Fibroblast of lung (primary cell): ENCODE results near the gene DOCK8. TPM values are rescaled to one million over a fixed set of nuclear protein-coding genes. Genes with fewer than 3 reads are reported as not detected.

Experiments used
- DNase-seq, 2 donors: peaks; one replicate each; pipeline versions ENCODE4 v3.0.0 to v3.0.0-alpha.2; 2010; ENCODE audit warnings: low read depth in 2 of 2
- H2AFZ ChIP-seq: 2 replicates; pipeline ENCODE4 v1.5.1; 2012; ENCODE audit warnings: low read length, control low read depth, inconsistent platforms
- H3K27ac ChIP-seq: 2 replicates; pipeline ENCODE4 v1.5.1; 2011; ENCODE audit warnings: low read length, control low read depth; ENCODE audit not compliant: insufficient read depth
- H3K27me3 ChIP-seq: 2 replicates; pipeline ENCODE4 v1.5.1; 2011; ENCODE audit warnings: mild to moderate bottlenecking, low read length; ENCODE audit not compliant: control insufficient read depth, insufficient read depth
- H3K36me3 ChIP-seq: 2 replicates; pipeline ENCODE4 v1.5.1; 2011; ENCODE audit warnings: low read length; ENCODE audit not compliant: control insufficient read depth, insufficient read depth
- H3K4me1 ChIP-seq: 2 replicates; pipeline ENCODE4 v1.5.1; 2011; ENCODE audit warnings: low read length; ENCODE audit not compliant: control insufficient read depth, insufficient read depth; ENCODE audit errors: extremely low read depth
- H3K4me2 ChIP-seq: 2 replicates; pipeline ENCODE4 v1.5.1; 2011; ENCODE audit warnings: low read length, control low read depth; ENCODE audit not compliant: insufficient read depth; ENCODE audit errors: extremely low read depth
- H3K4me3 ChIP-seq, 4 experiments: fragments of 200-600 bp in 1 of 4; sonication (generic) in 1 of 4; replicated peaks in 1 of 4; 2 replicates each; pipeline ENCODE4 v1.5.1; 2011 to 2016; ENCODE audit warnings: low read length in 4 of 4, low read depth in 3 of 4, mild to moderate bottlenecking in 3 of 4, control low read depth in 2 of 4, inconsistent platforms in 1 of 4, mixed read lengths in 1 of 4; ENCODE audit not compliant: insufficient read depth in 1 of 4; ENCODE audit errors: control extremely low read depth in 1 of 4
- H3K79me2 ChIP-seq: 2 replicates; pipeline ENCODE4 v1.5.1; 2012; ENCODE audit warnings: mild to moderate bottlenecking, low read length, inconsistent platforms; ENCODE audit not compliant: control insufficient read depth, insufficient read depth
- H3K9ac ChIP-seq: 2 replicates; pipeline ENCODE4 v1.5.1; 2011; ENCODE audit warnings: mild to moderate bottlenecking, low read length, control low read depth; ENCODE audit not compliant: insufficient read depth
- H3K9me3 ChIP-seq: 2 replicates; pipeline ENCODE4 v1.5.1; 2012; ENCODE audit warnings: low read depth, low read length; ENCODE audit not compliant: control insufficient read depth, insufficient read depth
- H4K20me1 ChIP-seq: 2 replicates; pipeline ENCODE4 v1.5.1; 2011; ENCODE audit warnings: low read length; ENCODE audit not compliant: control insufficient read depth, insufficient read depth; ENCODE audit errors: extremely low read depth
- CTCF ChIP-seq, 2 donors: IDR thresholded peaks in 1 of 2; conservative IDR thresholded peaks in 1 of 2; 1 replicate in 1 of 2; 2 replicates in 1 of 2; pipeline ENCODE4 v1.5.1; 2011 to 2012; ENCODE audit warnings: low read length in 2 of 2, control low read depth in 1 of 2, inconsistent platforms in 1 of 2, low read depth in 1 of 2, mild to moderate bottlenecking in 1 of 2
- EZH2 ChIP-seq: IDR thresholded peaks from 2 replicates; pipeline ENCODE4 v1.5.1; 2012; ENCODE audit warnings: low read length, control low read depth, mild to moderate bottlenecking; ENCODE audit errors: missing control alignments
- polyA plus RNA-seq, 2 donors: library from polyadenylated mRNA; depleted of rRNA in 1 of 2; stranded (reverse) in 1 of 2; unstranded in 1 of 2; fragments of >200 nt; gene quantifications; 2 replicates each; pipeline ENCODE4 v1.2.1, GENCODE V29; 2011 to 2012; ENCODE audit warnings: missing spikeins in 1 of 2
- total RNA-seq: library from RNA; depleted of rRNA; stranded (reverse); fragments of >200 nt; gene quantifications from 2 replicates; pipeline ENCODE4 v1.2.1, GENCODE V29; 2014

DOCK8 gene
- total and polyA plus RNA-seq, 2 donors (not counting 1 experiment from before 2014, with no cell fraction given) = under 0.01 TPM; not detected in 1

DNA sequence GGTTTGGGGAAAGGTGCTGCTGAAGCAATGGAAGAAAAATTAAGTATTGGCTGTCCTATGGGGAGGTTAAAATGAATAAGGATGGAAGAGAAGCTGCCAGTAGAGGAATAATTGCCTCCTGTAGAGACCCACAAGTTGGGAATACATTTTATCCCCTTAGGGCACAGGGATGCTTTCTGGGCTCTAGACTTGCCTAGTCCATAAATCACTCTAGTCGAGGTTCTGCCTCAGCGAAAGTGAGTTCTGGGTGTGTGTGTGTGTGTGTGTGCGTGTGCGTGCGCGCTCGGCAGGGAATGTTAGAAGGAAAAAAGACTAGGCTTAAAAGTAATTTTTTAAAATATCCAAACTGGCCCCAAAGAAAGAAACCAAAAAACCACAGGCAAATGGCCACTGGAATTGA, 291.6 kb downstream of the DOCK8 start:
- no peak overlapping the region for H3K4me2 ChIP-seq
- no peak overlapping the region for H3K4me3 ChIP-seq
- H3K9me3 ChIP-seq = no peaks in the 10 kb centered on the region
- no peak overlapping the region for H3K27ac ChIP-seq
- H3K36me3 ChIP-seq = no peaks in the 10 kb centered on the region
- no peak overlapping the region for H3K9ac ChIP-seq
- no peak overlapping the region for H2AFZ ChIP-seq
- H3K4me1 ChIP-seq = no peaks in the 10 kb centered on the region
- H3K27me3 ChIP-seq = peaks cover 11% of the 10 kb centered on the region
- TF ChIP-seq CTCF (conservative IDR thresholded peaks at IDR 0.05 in 1 of 2, IDR thresholded peaks at IDR 0.05 in 1 of 2; ENCODE audit: low read depth in 1 of 2, low read length in 2 of 2) (no peak), EZH2 (no peak)
- no peak for DNase-seq
- no peaks in the 10 kb centered on the region for H4K20me1 ChIP-seq
- no peaks in the 10 kb centered on the region for H3K79me2 ChIP-seq

- Histone ChIP-seq H3K27me3 (no peaks in the 10 kb centered on the region), H3K4me2 (no peak overlapping the region), H3K27ac (no peak overlapping the region), H3K9me3 (no peaks in the 10 kb centered on the region), H2AFZ (no peak overlapping the region), H3K4me1 (no peaks in the 10 kb centered on the region), H3K9ac (no peak overlapping the region), H3K36me3 (no peaks in the 10 kb centered on the region), H3K4me3 (no peak overlapping the region), H3K79me2 (no peaks in the 10 kb centered on the region), H4K20me1 (no peaks in the 10 kb centered on the region)
- TF ChIP-seq EZH2 (no peak), CTCF (conservative IDR thresholded peaks at IDR 0.05 in 1 of 2, IDR thresholded peaks at IDR 0.05 in 1 of 2; ENCODE audit: low read depth in 1 of 2, low read length in 2 of 2) (no peak)
- no peak for DNase-seq
These were observed 297.2 kb downstream of the DOCK8 start for GRCh38 chr9:511861-512260.

DNA sequence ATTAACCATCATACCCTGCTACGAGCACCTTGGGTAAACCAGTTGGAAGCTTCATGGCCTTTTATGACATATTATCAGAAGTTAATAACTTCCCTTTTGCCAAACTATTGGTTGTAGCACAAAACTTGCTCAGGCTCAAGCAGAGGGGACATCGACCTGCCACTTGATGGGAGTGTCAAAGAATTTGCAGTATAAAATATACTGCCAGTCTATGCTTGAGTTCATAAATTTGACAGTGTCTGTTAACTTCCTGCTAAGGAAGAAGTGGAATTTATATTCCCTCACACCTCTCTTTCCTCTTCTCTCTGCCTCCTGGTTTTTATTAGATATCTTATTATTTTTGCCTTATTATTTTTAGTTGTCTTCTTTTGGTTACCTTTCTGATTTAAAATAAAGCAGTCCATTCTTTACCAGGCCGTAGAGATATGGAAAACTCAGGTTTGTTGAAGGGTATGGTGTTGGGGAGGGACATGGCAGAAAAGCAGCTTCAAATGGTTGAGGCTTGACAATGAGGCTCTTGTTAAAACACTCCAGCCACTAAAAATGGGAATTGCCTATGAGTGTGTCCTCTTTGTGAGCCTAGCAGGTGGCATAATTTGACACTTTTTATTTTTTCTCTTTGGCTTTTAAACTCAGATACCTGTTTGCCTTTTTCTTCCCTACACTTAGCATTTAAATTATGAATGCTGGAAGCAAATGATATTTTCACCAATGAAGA, 298.0 kb downstream of the DOCK8 start:
- no peaks in the 10 kb centered on the region for H4K20me1 ChIP-seq
- no peak overlapping the region for H3K9ac ChIP-seq
- TF ChIP-seq EZH2 (no peak), CTCF (conservative IDR thresholded peaks at IDR 0.05 in 1 of 2, IDR thresholded peaks at IDR 0.05 in 1 of 2; ENCODE audit: low read depth in 1 of 2, low read length in 2 of 2) (no peak)
- H2AFZ ChIP-seq = no peak overlapping the region
- H3K4me1 ChIP-seq = no peaks in the 10 kb centered on the region
- H3K4me2 ChIP-seq = no peak overlapping the region
- H3K4me3 ChIP-seq = no peak overlapping the region
- no peaks in the 10 kb centered on the region for H3K36me3 ChIP-seq
- no peaks in the 10 kb centered on the region for H3K27me3 ChIP-seq
- H3K27ac ChIP-seq = no peak overlapping the region
- no peaks in the 10 kb centered on the region for H3K79me2 ChIP-seq
- no peak for DNase-seq
- no peaks in the 10 kb centered on the region for H3K9me3 ChIP-seq

Other genes with a start within 250 kb of the DOCK8 start
- 7.7 and 14.9 TPM in 2 replicates for gene WASHC1, start 185.4 kb upstream of the DOCK8 start, total RNA-seq
- 2.3 and 4.6 TPM in 2 replicates for gene WASHC1, start 185.4 kb upstream of the DOCK8 start, polyA plus RNA-seq
- 0.17 and 0.26 TPM in 2 replicates for gene FOXD4, start 96.4 kb upstream of the DOCK8 start, total RNA-seq
- 0.03 and 0.06 TPM in 2 replicates for gene FOXD4, start 96.4 kb upstream of the DOCK8 start, polyA plus RNA-seq
- 17.7 and 23.4 TPM in 2 replicates for gene ZNG1A, start 35.8 kb upstream of the DOCK8 start, total RNA-seq
- 25.6 and 32.3 TPM in 2 replicates for gene ZNG1A, start 35.8 kb upstream of the DOCK8 start, polyA plus RNA-seq